IPS-NIHi7 (cell line): ENCODE measurements around the gene PITPNC1.

ENCODE experiments used
- DNase-seq: peaks from one replicate; pipeline ENCODE4 v3.0.0; 2012; ENCODE audit warnings: mixed read lengths; ENCODE audit errors: extremely low spot score

The PITPNC1 gene

DNA sequence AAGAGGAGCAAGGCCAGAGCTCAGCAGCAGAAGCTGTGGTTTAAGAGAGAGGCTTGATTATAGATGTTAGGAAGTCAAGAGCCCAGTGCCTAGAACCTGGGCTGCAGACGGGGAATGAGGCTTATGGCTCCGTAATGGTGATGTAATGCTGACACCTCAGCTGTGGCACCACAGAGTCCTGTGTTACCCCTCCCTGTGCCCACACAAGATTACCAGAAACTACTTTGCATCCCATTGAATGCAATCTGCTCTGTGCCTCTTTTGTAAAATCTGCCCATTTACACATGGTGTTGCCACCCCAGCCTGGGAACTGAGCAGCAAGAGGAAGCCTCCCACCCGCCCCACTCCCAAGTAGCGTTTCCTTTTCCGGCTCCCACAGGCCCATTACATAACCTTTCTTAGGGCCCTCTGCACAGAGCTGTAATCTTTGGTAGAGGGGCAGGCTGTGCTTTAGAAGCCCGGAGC, 57.0 kb downstream of the PITPNC1 start:
- no peak for DNase-seq

DNA sequence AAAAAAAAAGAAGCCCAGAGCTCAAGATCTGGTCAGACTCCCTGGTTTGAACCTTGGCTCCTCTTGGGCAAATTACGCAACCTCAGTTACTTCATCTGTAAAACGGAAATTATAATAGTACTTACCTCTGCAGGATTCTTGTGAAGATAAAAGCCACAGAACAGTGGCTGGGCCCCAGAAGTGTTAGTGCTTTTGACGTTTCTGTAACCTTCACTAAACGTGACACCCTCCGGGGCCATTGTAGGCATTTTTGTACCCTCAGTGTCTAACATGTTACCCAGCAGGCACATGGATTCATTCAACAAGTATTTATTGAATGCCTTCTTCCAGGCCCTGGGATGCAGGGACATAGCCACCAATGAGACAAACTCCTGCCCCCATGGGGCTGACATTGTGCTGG, 58.0 kb downstream of the PITPNC1 start:
- DNase-seq = no peak

DNA sequence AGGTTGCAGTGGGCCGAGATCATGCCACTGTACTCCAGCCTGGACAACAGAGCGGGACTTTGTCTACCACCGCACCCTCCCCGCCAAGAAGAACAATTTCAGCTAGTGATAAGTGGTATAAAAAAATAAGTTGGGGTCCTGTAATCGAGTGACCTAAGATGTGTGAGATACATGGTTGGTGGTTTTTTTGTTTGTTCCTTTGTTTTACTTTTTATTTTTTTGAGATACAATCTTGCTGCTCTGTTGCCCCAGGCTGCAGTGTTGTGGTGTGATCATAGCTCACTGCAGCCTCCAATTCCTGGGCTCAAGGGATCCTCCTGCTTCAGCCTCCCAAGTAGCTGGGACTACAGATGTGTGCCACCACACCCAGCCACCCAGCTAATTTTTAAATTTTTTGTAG, 58.7 kb downstream of the PITPNC1 start:
- DNase-seq = no peak

DNA sequence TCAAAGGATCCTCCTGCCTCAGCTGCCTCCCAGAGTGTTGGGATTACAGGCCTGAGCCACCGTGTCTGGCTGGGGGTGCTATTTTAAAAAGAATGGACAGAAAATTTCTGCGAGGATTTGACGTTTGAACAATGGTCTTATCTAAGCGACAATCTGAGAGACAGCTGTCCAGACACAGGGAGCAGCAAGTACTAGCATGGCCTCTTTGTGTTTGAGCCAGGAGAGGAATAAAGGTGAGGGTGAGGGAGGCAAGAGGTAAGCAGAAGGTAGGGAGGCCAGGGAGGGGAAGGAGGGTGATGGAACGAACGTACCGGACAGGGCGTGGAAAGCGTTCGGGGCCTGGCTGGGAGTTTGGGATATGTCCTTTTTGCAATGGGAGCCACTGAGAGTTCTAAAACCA, 59.2 kb downstream of the PITPNC1 start:
- no peak for DNase-seq

DNA sequence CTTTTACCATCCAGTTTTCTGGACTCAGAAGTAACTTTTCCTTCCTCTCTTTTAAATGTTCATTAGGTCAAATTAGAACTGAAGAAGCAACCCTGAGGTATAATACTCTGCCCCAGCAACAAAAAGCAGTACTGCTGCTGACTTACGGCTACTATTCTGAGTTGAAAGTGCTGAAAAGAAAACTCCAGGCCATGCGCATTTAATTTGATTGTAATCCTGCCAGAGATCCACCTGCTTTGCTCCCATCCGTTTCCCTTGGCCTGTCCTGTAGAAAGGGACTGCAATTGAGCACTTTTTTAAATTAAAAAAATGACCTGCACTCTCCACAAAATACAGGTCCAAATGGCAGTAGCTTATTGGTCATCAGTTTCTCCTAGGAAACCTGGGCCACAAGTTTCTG, 61.6 kb downstream of the PITPNC1 start:
- no peak for DNase-seq

DNA sequence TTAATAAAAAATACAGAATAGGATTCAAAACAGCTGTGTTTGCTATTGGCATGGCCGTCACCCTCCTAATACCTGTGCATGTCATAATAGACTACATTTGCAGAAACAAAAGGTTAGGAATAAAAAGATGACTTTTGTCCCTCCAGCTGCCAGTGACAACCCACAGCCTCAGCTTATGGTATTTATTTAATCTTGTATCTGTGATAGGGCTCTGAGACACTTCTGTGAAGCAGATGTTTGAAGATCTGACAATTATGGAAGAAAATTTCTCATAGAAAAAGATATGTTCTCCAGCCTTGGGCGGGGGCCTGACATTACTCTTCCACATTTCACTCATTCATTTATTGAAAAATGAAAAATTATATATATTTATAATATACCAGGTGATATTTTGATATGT, 62.2 kb downstream of the PITPNC1 start:
- DNase-seq = no peak

DNA sequence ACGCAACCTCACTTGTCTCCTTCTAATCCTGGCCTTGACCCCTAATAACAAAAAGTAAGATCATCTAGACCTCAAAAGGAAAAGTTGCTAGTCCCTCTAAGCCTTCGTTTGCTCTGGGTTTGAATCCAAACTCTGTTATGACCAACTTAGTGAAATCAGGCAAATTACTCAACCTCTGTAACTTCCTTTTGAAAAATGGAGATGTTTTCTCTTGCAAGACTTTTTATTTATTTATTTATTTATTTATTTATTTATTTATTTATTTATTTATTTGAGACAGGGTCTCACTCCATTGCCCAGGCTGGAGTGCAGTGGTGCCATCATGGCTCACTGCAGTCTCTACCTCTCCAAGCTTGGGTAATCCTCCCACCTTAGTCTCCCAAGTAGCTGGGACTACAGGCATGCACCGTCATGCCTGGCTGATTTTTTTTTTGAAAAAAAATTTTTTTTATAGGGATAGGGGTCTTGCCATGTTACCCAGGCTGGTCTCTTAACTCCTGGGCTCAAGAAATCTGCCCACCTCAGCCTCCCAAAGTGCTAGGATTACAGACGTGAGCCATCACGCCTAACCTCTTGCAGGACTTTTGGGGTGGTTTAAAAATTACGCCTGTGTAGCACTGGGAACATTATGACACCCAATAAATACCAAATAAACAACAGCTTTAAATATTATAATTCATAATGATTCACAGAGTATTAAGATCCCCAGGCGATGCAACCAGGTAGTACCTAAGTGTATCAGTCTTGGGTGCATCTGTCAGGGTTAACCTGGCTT, 63.4 kb downstream of the PITPNC1 start:
- no peak for DNase-seq

DNA sequence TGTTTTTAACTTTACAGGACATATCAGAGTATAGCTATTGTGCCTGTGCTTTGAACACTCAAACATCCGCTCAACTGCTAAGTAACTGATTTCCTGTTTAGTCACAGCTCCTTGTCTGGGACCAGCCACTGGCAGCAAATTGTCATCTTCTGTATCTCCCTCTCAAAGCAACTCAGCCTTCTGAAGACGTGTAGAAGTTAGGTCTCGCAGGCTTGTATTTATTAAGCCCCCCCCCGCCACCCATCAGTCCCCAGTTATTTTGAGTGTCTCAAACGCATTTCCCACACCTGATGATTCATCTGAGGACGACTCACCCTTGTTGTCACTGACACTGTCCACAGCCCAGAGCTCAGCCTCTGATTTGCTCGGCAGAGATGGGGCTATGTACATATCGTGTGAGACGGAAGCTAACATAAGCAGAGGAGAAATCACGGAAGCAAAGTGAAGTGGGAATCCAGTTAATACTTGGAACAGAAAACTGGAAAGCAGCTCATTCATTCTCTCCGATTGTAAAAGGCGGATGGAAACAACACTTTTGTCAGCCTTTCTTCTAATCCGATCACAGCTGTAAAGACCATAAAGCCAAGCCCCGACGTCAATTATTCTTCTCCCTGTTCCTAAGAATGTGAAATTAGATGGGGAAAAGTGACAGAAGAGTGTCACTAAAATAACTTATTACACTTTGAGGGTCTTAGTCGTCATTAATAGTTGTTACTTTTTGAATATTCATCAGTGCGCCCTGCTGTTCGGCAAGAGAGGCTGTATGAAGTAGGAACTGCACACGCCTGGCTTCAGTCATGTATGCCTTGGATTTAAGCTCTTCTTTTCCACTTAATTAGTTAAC, 64.2 kb downstream of the PITPNC1 start:
- no peak for DNase-seq

DNA sequence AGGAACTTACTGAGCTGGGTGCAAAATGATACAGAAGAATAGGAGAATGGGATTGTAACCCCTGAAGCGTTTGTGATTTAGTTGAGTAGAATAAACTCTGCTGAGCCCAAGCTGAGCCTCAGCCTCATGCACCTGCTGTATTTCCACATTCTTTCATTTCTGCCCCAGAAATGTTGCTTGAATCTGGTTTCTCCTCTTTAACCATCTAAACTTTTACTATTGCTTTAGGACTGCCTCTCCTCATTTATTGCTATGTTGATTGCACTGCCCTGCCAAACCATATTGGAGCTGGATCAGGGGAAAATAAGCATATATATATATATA, 64.8 kb downstream of the PITPNC1 start:
- no peak for DNase-seq

DNA sequence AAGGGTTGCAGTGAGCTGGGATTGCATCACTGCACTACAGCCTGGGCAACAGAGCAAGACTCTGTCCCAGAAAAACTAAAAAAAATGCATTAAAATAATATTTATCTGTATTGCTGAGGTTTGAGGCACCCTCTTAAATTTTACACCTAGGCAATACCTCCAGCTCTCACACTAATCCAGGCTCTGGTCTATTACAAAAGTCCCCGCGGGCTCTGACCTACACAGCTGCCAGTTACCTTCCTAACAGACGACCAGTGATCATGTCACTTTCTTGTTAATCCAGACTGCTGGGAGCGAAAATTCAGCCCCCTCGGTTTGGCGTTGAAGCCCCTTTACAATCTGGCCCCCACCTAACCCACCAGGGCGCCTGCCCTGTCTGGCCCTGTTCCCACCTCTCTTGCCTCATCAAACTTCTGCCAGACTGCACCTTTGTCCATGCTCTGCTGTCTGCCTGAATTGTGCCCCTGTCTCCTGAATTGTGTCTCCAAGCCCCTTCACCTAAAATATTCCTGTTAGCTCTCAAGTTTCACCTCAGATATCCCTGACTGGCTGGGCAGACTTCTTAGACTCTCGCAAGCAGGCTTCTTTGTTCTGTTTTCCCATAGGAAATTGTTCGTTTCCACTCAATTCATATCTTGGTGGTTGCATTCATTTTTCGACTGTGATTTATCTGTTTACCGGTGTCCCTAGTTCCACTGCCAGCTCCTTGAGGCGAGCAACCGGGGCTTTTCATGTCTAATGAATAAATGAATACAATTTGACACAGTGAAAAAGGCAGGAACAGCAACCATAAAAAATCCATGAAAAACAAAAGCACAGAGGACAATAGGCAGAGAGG, 65.9 kb downstream of the PITPNC1 start:
- DNase-seq = no peak

DNA sequence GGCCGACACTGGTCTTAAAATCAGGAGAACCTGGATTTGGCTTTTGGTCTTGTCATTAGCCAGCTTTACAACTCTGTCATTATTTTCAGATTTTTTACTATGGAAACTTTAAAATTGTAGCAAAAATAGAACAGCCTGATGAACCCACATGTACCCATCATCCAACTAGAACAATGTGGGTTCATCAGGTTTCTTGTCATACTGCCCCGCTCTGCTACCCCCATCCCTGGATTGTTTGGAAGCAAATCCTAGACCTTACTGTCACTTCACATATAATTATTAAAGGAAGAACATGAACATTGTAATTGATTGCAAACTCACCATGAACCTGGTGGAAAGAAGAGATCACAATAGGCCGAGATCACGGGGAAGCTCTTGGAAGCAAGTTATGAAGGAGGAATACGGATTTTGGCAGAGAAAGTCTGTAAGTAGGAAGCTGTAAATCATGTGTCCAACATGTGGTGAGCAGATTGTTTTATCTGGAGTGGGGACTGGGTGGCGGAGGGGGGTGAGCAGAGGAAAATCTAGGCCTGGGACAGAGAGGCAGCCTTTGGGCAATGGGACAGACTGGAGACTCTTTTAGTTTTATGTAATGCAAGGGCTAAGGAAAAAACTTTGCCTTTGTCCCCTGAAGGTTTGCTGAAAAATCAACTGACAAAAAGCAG, 67.0 kb downstream of the PITPNC1 start:
- no peak for DNase-seq

DNA sequence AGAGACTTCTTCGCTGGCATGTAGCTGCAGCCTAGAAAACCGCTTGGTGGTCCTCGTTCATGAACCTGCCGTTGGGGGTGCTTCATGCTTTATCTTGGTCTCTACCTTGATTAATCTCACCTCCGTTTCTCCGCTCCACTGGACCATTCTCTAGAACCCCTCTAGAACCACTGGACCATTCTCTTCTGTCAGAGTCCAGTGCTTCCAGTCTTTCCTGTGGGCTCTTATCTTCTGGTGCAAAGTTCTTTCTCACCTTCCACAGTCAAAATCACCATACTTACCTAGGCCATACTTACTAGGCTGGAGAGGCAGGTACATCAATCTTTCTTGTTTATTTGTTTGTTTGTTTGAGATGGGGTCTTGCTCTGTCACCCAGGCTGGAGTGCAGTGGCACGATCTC, 71.4 kb downstream of the PITPNC1 start:
- DNase-seq = no peak

DNA sequence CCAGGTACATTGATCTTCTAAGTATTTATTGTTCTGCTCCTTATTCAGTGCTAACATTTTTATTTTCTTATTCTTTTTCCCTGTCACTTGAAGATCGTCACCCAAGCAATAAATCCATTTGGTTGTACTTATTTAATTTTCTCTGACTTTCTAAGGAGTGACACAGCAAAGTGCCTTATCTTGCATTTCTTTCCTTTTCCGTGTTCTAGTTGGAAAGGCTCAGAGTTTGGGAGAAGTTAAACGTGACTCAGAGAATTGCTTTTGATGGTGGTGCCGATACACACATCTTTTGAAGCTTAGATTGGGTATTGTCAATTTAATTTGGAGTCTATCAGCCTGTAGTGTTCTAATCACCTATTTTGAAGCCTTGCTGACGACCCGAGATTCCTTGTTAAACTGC, 72.0 kb downstream of the PITPNC1 start:
- DNase-seq = no peak

DNA sequence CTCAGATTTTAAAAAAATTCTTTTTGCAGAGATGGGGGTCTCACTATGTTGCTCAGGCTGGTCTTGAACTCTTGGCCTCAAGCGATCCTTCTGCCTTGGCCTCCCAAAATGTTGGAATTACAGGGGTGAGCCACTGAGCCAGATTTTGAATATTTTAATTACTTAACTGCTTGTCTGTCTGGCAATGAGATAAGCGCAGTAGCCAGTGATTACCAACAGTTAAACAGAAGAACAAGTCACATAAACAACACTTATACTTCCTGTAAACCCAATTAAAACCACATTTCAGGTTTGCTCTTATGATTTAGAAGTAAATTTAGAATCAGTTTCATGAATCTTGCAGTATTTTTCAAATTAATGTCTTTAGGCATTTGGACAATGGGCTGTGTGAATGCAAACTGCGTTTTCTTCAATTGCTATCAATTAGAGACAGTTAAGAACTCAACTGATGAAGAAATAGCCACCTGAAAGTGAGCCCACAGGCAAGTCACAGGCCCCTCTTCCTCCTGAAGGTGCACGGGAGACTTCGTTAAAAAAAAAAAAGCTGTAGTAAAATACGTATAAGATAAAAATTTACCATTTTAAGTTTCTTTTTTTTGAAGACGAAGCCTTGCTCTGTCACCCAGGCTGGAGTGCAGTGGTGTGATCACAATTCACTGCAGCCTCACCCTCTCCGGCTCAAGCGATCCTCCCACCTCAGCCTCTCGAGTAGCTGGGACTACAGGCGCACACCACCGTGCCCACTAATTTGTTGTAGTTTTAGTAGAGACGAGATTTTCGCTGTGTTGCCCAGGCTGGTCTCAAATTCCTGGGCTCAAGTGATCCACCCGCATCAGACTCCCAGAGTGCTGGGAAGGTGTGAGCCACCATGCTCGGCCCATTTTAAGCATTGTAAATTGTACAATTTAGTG, 73.0 kb downstream of the PITPNC1 start:
- no peak for DNase-seq

DNA sequence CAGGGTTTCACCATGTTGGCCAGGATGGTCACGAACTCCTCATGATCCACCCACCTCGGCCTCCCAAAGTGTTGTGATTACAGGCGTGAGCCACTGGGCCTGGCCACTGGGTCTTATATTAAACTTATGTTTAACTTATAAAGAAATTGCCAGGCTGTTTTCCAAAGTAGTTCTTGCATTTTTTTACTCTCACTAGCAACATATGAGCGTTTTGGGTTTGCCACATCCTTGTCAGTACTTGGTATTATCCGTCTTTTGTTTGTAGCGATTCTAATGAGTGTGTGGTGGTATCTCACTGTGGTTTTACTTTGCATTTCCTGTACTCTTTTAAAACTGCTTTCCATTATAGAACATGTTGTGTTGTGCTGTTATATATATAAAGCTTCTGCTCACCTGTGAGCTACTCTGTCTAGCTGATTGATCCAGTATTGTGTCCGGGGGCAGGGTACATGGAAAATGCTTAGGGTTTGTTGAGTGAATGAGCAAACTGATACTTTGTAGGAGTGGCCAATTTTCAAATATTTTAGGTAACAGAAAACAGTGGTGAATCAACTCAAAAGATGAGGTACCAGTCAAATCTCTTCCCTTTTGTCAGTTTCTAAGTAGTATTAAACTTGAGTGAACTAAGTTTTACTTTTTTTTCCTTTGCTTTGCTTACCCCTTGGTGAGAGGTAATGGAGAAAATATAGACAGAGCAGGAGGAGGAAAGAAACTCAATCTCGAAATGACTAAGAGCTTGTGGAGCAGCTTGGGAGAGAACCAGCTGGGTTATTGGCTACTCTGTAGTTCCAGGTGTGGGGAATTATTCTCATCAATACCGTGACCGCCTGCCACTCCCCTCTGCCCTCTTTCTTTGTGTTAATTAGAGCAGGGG, 75.8 kb downstream of the PITPNC1 start:
- DNase-seq = no peak

DNA sequence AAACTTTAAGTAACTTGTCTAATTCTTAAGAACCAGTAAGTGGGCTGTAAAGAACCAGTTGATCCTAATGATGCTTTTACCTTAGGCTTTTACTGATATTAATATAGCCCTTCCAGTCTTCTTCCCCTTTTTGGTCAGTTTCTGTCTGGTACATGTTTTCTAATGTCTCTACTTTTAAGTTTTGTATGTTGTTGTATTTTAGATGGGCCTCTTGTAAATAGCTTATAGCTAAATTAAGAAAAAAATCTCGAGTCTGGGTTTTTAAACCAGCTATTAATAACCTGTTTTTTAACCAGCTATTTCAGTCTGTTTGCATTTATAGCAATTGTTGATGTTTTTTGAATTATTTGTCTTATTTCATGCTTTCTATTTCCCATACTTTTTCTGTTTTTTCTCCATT, 79.0 kb downstream of the PITPNC1 start:
- no peak for DNase-seq

DNA sequence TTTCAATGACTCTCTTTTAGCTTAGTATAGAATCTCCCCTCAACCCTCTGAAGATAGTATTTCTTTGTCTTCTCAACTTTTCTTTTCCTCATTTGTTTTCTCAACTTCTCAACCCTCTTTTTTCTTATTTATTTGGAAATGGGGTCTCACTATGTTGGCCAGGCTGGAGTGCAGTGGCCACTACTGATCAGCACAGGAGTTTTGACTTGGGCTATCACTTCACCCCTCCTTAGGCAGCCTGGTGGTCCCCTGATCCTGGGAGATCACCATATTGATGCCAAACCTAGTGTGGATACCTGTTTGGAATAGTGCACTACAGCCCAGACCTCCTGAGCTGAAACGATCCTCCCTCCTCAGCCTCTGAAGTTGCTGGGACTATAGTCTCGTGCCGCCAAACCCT, 79.8 kb downstream of the PITPNC1 start:
- no peak for DNase-seq

DNA sequence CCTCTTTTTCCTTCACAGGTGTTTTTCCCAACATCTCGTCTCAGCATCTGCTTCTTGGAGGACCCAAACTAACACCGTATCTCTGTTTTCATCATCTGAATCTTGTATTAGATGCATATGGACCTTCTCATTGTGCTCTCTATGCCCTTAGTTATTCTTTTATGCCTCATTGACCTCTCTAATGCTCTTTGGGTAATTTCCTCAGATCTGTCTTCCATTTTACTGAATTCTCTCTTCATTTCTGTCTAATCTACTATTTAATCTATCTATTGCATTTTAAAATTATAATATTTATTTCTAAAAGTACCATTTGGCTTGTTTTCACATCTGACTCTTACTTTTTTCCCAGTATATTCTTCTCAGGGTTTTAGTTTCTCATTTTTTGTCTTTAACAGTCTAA, 81.1 kb downstream of the PITPNC1 start:
- DNase-seq = no peak

DNA sequence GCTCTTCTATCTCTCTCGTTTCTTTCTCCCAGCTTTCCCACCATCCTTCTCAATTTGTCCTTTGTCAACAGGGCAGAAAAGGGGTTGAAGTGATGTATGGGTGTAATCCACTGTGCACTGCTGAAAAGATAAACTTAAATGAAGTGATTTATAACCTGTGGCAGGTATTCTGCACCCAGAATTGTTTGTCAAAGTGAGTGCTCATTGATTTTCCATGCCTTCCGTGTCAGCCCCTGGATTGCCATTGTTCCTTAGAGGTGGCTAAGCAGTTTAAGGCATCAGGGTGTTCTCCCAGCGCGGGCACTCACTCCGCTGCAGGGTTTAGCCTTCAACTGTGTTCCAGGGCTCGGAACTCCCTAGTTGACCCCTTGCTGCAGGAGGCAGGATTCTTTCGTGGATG, 82.9 kb downstream of the PITPNC1 start:
- DNase-seq = no peak
